K562 (cell line): ENCODE data around the gene DNASE1L3. TPM values are rescaled to one million over a fixed set of nuclear protein-coding genes. Genes with fewer than 3 reads are reported as not detected.

Source experiments
- CBX3 ChIP-seq, 2 experiments: IDR thresholded peaks; 1 replicate in 1 of 2; 2 replicates in 1 of 2; pipeline ENCODE4 v1.6.1; 2012; ENCODE audit warnings: inconsistent platforms in 2 of 2, low read length in 2 of 2, borderline replicate concordance in 1 of 2, control low read depth in 1 of 2
- MTA1 ChIP-seq: fragments of 450-650 bp; IDR thresholded peaks from 2 replicates; pipeline ENCODE4 v1.6.1; 2017; ENCODE audit warnings: borderline replicate concordance
- RAD51 ChIP-seq: fragments of 450-650 bp; IDR thresholded peaks from 2 replicates; pipeline ENCODE4 v1.7.1; 2016; ENCODE audit warnings: low read depth, mild to moderate bottlenecking, borderline replicate concordance
- RBM25 ChIP-seq: fragments of 200-400 bp; formaldehyde crosslinking; IDR thresholded peaks from 2 replicates; pipeline ENCODE4 v1.6.1; 2018; ENCODE audit warnings: low read length, low read depth, moderate library complexity; ENCODE audit not compliant: severe bottlenecking
- ZNF124 ChIP-seq: sonication (generic); formaldehyde crosslinking; IDR thresholded peaks from 2 replicates; pipeline ENCODE4 v1.8.1; 2022; ENCODE audit warnings: missing genetic modification reagents
- polyA plus RNA-seq, 8 experiments: library from polyadenylated mRNA; depleted of rRNA in 4 of 8; stranded (reverse) in 5 of 8; unstranded in 3 of 8; fragments of >200 nt; fragmentation: Nextera tagmentation in 2 of 8; fragmentation: Illumina TruSeq in 1 of 8; extraction: Ambion mirVana in 2 of 8; extraction: Trizol in 1 of 8; gene quantifications; 2 replicates each; pipeline versions ENCODE4 v1.2.1 to v1.2.3, GENCODE V29; 2011 to 2014; ENCODE audit warnings: inconsistent platforms in 1 of 8, missing spikeins in 1 of 8
- total RNA-seq, 7 experiments: library from RNA; depleted of rRNA in 6 of 7; stranded (reverse); fragments of >200 nt in 6 of 7; fragmentation: Illumina TruSeq in 2 of 7; extraction: Trizol in 2 of 7; gene quantifications; 2 replicates each; pipeline versions ENCODE4 v1.2.1 to v1.2.3, GENCODE V29; 2011 to 2021; ENCODE audit warnings: low replicate concordance in 1 of 7
- TF ChIP-seq, protein P1 (sequence below): fragments of 200-600 bp; sonication (generic); IDR thresholded peaks from one replicate; pipeline ENCODE4 v1.6.1; 2012; ENCODE audit warnings: mild to moderate bottlenecking, low read depth, low read length, inconsistent platforms
- TF ChIP-seq, protein P2 (sequence below): fragments of 250-450 bp; sonication (Bioruptor Pico); IDR thresholded peaks from 2 replicates; pipeline ENCODE4 v1.4.0; 2020; ENCODE audit warnings: mild to moderate bottlenecking, moderate library complexity
- TF ChIP-seq, protein P3 (sequence below): fragments of 250-450 bp; sonication (Bioruptor Pico); IDR thresholded peaks from 2 replicates; pipeline ENCODE4 v1.5.0; 2021; ENCODE audit warnings: mild to moderate bottlenecking, borderline replicate concordance

DNASE1L3 gene
- total and polyA plus RNA-seq, 9 of the 15 experiments (the other 6 are each of a cell fraction or from before 2014, with no cell fraction given) = 0.06 TPM; not detected in 8

DNA sequence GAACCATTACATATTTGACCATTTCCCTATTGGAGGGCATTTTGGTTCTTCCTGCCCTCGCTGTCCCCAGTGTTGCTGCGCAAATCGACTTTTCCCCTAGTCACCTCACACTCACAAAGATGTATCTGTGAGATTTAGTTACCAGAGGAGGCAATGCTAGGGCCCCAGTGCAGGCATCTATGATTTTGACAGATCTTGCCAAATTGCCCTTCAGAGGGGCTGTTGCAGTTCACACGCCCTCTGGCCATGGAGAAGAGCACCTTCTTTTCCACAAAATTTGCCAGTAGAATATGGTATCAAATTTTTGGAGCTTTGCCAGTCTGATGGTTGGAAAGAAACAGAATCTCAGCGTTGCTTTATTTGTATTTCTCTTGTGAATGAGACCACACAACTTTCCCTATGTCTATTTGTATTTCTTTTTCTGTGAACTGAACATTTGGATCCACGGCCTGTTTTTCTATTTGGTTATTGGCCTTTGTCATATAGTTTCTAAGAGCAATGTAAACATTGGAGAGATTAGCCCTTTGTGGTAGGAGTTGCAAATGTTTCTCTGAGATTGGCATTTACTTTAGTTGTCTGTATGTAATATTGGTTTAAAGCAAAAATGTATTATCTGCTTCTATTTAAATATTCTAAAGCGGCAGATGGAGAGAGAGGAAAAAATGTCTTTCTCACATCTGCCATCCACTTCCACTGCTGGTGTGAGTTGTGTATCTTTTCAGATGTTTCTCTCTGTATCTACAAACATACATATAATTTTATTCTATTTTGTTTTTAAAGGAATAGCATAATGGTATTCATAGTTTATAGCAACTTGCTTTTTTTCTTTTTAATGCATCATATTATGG is 66.1 kb downstream of the DNASE1L3 start (continued):
- TF ChIP-seq, protein P1, sequence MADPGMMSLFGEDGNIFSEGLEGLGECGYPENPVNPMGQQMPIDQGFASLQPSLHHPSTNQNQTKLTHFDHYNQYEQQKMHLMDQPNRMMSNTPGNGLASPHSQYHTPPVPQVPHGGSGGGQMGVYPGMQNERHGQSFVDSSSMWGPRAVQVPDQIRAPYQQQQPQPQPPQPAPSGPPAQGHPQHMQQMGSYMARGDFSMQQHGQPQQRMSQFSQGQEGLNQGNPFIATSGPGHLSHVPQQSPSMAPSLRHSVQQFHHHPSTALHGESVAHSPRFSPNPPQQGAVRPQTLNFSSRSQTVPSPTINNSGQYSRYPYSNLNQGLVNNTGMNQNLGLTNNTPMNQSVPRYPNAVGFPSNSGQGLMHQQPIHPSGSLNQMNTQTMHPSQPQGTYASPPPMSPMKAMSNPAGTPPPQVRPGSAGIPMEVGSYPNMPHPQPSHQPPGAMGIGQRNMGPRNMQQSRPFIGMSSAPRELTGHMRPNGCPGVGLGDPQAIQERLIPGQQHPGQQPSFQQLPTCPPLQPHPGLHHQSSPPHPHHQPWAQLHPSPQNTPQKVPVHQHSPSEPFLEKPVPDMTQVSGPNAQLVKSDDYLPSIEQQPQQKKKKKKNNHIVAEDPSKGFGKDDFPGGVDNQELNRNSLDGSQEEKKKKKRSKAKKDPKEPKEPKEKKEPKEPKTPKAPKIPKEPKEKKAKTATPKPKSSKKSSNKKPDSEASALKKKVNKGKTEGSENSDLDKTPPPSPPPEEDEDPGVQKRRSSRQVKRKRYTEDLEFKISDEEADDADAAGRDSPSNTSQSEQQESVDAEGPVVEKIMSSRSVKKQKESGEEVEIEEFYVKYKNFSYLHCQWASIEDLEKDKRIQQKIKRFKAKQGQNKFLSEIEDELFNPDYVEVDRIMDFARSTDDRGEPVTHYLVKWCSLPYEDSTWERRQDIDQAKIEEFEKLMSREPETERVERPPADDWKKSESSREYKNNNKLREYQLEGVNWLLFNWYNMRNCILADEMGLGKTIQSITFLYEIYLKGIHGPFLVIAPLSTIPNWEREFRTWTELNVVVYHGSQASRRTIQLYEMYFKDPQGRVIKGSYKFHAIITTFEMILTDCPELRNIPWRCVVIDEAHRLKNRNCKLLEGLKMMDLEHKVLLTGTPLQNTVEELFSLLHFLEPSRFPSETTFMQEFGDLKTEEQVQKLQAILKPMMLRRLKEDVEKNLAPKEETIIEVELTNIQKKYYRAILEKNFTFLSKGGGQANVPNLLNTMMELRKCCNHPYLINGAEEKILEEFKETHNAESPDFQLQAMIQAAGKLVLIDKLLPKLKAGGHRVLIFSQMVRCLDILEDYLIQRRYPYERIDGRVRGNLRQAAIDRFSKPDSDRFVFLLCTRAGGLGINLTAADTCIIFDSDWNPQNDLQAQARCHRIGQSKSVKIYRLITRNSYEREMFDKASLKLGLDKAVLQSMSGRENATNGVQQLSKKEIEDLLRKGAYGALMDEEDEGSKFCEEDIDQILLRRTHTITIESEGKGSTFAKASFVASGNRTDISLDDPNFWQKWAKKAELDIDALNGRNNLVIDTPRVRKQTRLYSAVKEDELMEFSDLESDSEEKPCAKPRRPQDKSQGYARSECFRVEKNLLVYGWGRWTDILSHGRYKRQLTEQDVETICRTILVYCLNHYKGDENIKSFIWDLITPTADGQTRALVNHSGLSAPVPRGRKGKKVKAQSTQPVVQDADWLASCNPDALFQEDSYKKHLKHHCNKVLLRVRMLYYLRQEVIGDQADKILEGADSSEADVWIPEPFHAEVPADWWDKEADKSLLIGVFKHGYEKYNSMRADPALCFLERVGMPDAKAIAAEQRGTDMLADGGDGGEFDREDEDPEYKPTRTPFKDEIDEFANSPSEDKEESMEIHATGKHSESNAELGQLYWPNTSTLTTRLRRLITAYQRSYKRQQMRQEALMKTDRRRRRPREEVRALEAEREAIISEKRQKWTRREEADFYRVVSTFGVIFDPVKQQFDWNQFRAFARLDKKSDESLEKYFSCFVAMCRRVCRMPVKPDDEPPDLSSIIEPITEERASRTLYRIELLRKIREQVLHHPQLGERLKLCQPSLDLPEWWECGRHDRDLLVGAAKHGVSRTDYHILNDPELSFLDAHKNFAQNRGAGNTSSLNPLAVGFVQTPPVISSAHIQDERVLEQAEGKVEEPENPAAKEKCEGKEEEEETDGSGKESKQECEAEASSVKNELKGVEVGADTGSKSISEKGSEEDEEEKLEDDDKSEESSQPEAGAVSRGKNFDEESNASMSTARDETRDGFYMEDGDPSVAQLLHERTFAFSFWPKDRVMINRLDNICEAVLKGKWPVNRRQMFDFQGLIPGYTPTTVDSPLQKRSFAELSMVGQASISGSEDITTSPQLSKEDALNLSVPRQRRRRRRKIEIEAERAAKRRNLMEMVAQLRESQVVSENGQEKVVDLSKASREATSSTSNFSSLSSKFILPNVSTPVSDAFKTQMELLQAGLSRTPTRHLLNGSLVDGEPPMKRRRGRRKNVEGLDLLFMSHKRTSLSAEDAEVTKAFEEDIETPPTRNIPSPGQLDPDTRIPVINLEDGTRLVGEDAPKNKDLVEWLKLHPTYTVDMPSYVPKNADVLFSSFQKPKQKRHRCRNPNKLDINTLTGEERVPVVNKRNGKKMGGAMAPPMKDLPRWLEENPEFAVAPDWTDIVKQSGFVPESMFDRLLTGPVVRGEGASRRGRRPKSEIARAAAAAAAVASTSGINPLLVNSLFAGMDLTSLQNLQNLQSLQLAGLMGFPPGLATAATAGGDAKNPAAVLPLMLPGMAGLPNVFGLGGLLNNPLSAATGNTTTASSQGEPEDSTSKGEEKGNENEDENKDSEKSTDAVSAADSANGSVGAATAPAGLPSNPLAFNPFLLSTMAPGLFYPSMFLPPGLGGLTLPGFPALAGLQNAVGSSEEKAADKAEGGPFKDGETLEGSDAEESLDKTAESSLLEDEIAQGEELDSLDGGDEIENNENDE = no peak
- no peak for TF ChIP-seq RBM25
- TF ChIP-seq, protein P2, sequence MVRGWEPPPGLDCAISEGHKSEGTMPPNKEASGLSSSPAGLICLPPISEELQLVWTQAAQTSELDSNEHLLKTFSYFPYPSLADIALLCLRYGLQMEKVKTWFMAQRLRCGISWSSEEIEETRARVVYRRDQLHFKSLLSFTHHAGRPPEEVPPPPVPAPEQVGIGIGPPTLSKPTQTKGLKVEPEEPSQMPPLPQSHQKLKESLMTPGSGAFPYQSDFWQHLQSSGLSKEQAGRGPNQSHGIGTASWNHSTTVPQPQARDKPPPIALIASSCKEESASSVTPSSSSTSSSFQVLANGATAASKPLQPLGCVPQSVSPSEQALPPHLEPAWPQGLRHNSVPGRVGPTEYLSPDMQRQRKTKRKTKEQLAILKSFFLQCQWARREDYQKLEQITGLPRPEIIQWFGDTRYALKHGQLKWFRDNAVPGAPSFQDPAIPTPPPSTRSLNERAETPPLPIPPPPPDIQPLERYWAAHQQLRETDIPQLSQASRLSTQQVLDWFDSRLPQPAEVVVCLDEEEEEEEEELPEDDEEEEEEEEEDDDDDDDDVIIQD (CRISPR knock-in tag) = no peak
- TF ChIP-seq, protein P3, sequence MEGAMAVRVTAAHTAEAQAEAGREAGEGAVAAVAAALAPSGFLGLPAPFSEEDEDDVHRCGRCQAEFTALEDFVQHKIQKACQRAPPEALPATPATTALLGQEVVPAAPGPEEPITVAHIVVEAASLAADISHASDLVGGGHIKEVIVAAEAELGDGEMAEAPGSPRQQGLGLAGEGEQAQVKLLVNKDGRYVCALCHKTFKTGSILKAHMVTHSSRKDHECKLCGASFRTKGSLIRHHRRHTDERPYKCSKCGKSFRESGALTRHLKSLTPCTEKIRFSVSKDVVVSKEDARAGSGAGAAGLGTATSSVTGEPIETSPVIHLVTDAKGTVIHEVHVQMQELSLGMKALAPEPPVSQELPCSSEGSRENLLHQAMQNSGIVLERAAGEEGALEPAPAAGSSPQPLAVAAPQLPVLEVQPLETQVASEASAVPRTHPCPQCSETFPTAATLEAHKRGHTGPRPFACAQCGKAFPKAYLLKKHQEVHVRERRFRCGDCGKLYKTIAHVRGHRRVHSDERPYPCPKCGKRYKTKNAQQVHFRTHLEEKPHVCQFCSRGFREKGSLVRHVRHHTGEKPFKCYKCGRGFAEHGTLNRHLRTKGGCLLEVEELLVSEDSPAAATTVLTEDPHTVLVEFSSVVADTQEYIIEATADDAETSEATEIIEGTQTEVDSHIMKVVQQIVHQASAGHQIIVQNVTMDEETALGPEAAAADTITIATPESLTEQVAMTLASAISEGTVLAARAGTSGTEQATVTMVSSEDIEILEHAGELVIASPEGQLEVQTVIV (CRISPR knock-in tag) = no peak
- no peak for TF ChIP-seq ZNF124 (CRISPR knock-in tag)
- no peak for TF ChIP-seq CBX3 (IDR thresholded peaks at IDR 0.05; ENCODE audit: borderline replicate concordance in 1 of 2, low read length in 2 of 2)
- TF ChIP-seq RAD51 = no peak
- no peak for TF ChIP-seq MTA1
